ENCODE data around the gene GALNT1. TPM values are rescaled to one million over a fixed set of nuclear protein-coding genes. Genes with fewer than 3 reads are reported as not detected.

GALNT1 gene
- total RNA-seq, 1 experiment from 2014 or later = 54.7 TPM

- no peak overlapping the region for H3K9ac ChIP-seq (ENCODE audit: low read length)
- ATAC-seq (no peak), DNase-seq (ENCODE audit: low read depth, low spot score) (no peak)
- H3K4me2 ChIP-seq (ENCODE audit: low read length) = no peak overlapping the region
- H3K27me3 ChIP-seq (ENCODE audit: insufficient read depth, low read length) = no peaks in the 10 kb centered on the region
- no peaks in the 10 kb centered on the region for H3K9me2 ChIP-seq (ENCODE audit: insufficient read depth)
- no peaks in the 10 kb centered on the region for H3K79me2 ChIP-seq (ENCODE audit: insufficient read depth, low read length)
- H3K36me3 ChIP-seq (ENCODE audit: control insufficient read depth in 1 of 2, insufficient read depth in 2 of 2, low read length in 2 of 2) = no peaks in the 10 kb centered on the region; a peak in 1 of 4 replicates
- TF ChIP-seq SP1 (IDR thresholded peaks at IDR 0.05; ENCODE audit: low read depth) (no peak), REST (IDR thresholded peaks at IDR 0.05; ENCODE audit: low read depth) (no peak), CBX3 (IDR thresholded peaks at IDR 0.05; ENCODE audit: low read depth) (no peak), POLR2A (IDR thresholded peaks at IDR 0.05; ENCODE audit: borderline replicate concordance, extremely low read depth, insufficient read depth, insufficient read length) (no peak), ZFX (IDR thresholded peaks at IDR 0.05) (no peak), EGR1 (IDR thresholded peaks at IDR 0.05; ENCODE audit: low read depth) (no peak), CEBPB (IDR thresholded peaks at IDR 0.05; ENCODE audit: low read depth) (no peak), ZBTB33 (IDR thresholded peaks at IDR 0.05; ENCODE audit: extremely low read depth, insufficient replicate concordance, low read length) (no peak), YY1 (IDR thresholded peaks at IDR 0.05; ENCODE audit: extremely low read depth, insufficient replicate concordance, low read depth, low read length) (no peak), SRF (IDR thresholded peaks at IDR 0.05; ENCODE audit: low read depth) (no peak), CTCF (IDR thresholded peaks at IDR 0.05 in 2 of 3, conservative IDR thresholded peaks at IDR 0.05 in 1 of 3; ENCODE audit: borderline replicate concordance in 1 of 3, insufficient read depth in 1 of 3, low read depth in 2 of 3, low read length in 2 of 3) (no peak), SIN3A (IDR thresholded peaks at IDR 0.05; ENCODE audit: low read depth) (no peak), EZH2phosphoT487 (IDR thresholded peaks at IDR 0.05; ENCODE audit: borderline replicate concordance) (no peak), TCF7L2 (IDR thresholded peaks at IDR 0.05; ENCODE audit: borderline replicate concordance, extremely low read depth, insufficient read depth, insufficient read length) (no peak), JUND (IDR thresholded peaks at IDR 0.05) (no peak), MAX (IDR thresholded peaks at IDR 0.05) (no peak)
- POLR2A ChIA-PET = no interaction called here
- CTCF ChIA-PET = no interaction called here
- intact Hi-C loops (cut with micrococcal nuclease) = no loop called here
- H3K27ac ChIP-seq (ENCODE audit: low read depth, low read length) = no peak overlapping the region
- no peaks in the 10 kb centered on the region; the same call in 1 of the 2 replicates for H4K20me1 ChIP-seq (ENCODE audit: insufficient read depth)
- H3K9me3 ChIP-seq (ENCODE audit: control insufficient read depth in 1 of 2, insufficient read depth in 1 of 2, low read depth in 1 of 2, low read length in 2 of 2) = no peaks in the 10 kb centered on the region
- no peak overlapping the region for H3K4me3 ChIP-seq (replicated peaks in 1 of 2; ENCODE audit: low read depth in 1 of 2, low read length in 2 of 2)
- no TSS peak for BruUV-seq (replicated peaks)
- no peaks in the 10 kb centered on the region for H3K4me1 ChIP-seq (ENCODE audit: control insufficient read depth in 1 of 2, insufficient read depth in 2 of 2, low read length in 2 of 2)
- H2AFZ ChIP-seq (ENCODE audit: low read depth, low read length, poor library complexity, severe bottlenecking) = no peak overlapping the region
- RAD21 ChIA-PET (ENCODE audit: low non-redundant PET in 1 of 2, low total read pairs in 2 of 2, uncharacterized antibody in 2 of 2, unreplicated experiment in 2 of 2) = no interaction called here
Observed at GRCh38 chr18:35693829-35694228, 112.3 kb downstream of the GALNT1 start.
